ENCODE data around the gene MNDA. TPM values are rescaled to one million over a fixed set of nuclear protein-coding genes. Genes with fewer than 3 reads are reported as not detected.

The MNDA gene
- total RNA-seq, 1 experiment from 2014 or later, result not detected

- Histone ChIP-seq H4K91ac (ENCODE audit: insufficient read length, low read depth, low read length) (no peak overlapping the region), H3K9me3 (ENCODE audit: control insufficient read depth, low read depth, low read length) (no peaks in the 10 kb centered on the region)
- no CpG with 5 or more reads among the region's 3 CpGs for WGBS (ENCODE audit: extremely low coverage, insufficient read length, low lambda C conversion rate)
Observed at GRCh38 chr1:158809256-158809655, 21.9 kb upstream of the MNDA start.

More at GRCh38 chr1:158809256-158809655, 21.9 kb upstream of the MNDA start:
- Mint-ChIP-seq H3K27me3 (ENCODE audit: low read depth) (no peaks in the 10 kb centered on the region), H3K4me1 (no peaks in the 10 kb centered on the region), H3K36me3 (ENCODE audit: insufficient read depth in 1 of 3, low read depth in 3 of 3) (no peaks in the 10 kb centered on the region), H3K27ac (no peak overlapping the region), H3K4me3 (no peak overlapping the region), H3K9me3 (no peaks in the 10 kb centered on the region)
- H3K4me1 ChIP-seq (ENCODE audit: insufficient read depth, low read length), result no peaks in the 10 kb centered on the region
- no peak overlapping the region for H2BK120ac ChIP-seq (ENCODE audit: low read depth, low read length, poor library complexity, severe bottlenecking)
- H2BK15ac ChIP-seq (ENCODE audit: low read depth, low read length), result no peak overlapping the region
- no peaks in the 10 kb centered on the region for H3K27me3 ChIP-seq (ENCODE audit: insufficient read depth, low read length)
- H3K18ac ChIP-seq (ENCODE audit: insufficient read length, low read depth, low read length), result no peak overlapping the region
- H3K79me1 ChIP-seq (ENCODE audit: insufficient read depth, low read depth, low read length, poor library complexity, severe bottlenecking), result no peaks in the 10 kb centered on the region
- no peak overlapping the region for H2BK5ac ChIP-seq (ENCODE audit: insufficient read length, low read length)
- H3K4me2 ChIP-seq (ENCODE audit: insufficient read depth, insufficient read length, low read length), result no peak overlapping the region
- H3K23ac ChIP-seq (ENCODE audit: insufficient read length, low read depth, low read length), result no peak overlapping the region
- H4K20me1 ChIP-seq (ENCODE audit: control insufficient read depth, insufficient read depth, insufficient read length), result no peaks in the 10 kb centered on the region
- no peak overlapping the region for H2AFZ ChIP-seq (ENCODE audit: low read length)
- H3K9ac ChIP-seq (ENCODE audit: extremely low read depth, insufficient read length, low read length), result no peak overlapping the region
- H3K27ac ChIP-seq (ENCODE audit: insufficient read length, low read depth, low read length), result no peak overlapping the region
- no peak overlapping the region for H2AK5ac ChIP-seq (ENCODE audit: insufficient read length, low read length)
- TF ChIP-seq CTCF (conservative IDR thresholded peaks at IDR 0.05), result no peak
- H2BK20ac ChIP-seq (ENCODE audit: low read depth, low read length, poor library complexity, severe bottlenecking), result no peak overlapping the region
- H3K56ac ChIP-seq (ENCODE audit: insufficient read length, low read depth, low read length), result no peak overlapping the region
- H3K14ac ChIP-seq (ENCODE audit: insufficient read depth, low read length), result no peak overlapping the region
- H4K8ac ChIP-seq (replicated peaks; ENCODE audit: insufficient read length, low read depth, low read length), result no peak overlapping the region
- H4K5ac ChIP-seq (ENCODE audit: insufficient read length, low read depth, low read length), result no peak overlapping the region
- H3K4ac ChIP-seq (ENCODE audit: low read depth, low read length), result no peak overlapping the region
- DNase-seq, result no peak
- H3T11ph ChIP-seq (ENCODE audit: low read length), result no peak overlapping the region
- no peaks in the 10 kb centered on the region for H3K23me2 ChIP-seq (ENCODE audit: insufficient read length, low read depth, low read length, poor library complexity, severe bottlenecking)
- no peak overlapping the region for H2BK12ac ChIP-seq (ENCODE audit: insufficient read length, low read depth, low read length)
- no peaks in the 10 kb centered on the region for H3K79me2 ChIP-seq (ENCODE audit: insufficient read depth, low read length)

Data from H9 (cell line).